Cardiac muscle cell (in vitro differentiated cells and primary cell): ENCODE results near the gene SUCLG2. TPM values are rescaled to one million over a fixed set of nuclear protein-coding genes. Genes with fewer than 3 reads are reported as not detected.
A peak's percentile ranks its signal among the peaks of the same experiment; 100 is the strongest.

Experiments used
- DNase-seq, 2 donors: peaks; one replicate each; pipeline versions ENCODE4 v3.0.0 to v3.0.0-alpha.2; 2010 to 2017; ENCODE audit warnings: low read depth in 1 of 2, low spot score in 1 of 2
- H3K27ac ChIP-seq: fragments of 200-600 bp; sonication (generic); 2 replicates; pipeline ENCODE4 v1.5.1; 2016
- H3K27me3 ChIP-seq: fragments of 200-600 bp; sonication (generic); 2 replicates; pipeline ENCODE4 v1.6.0; 2016; ENCODE audit warnings: control low read depth
- H3K36me3 ChIP-seq: fragments of 200-600 bp; sonication (generic); 2 replicates; pipeline ENCODE4 v1.5.1; 2016; ENCODE audit warnings: control low read depth
- H3K4me1 ChIP-seq: fragments of 200-600 bp; sonication (generic); 2 replicates; pipeline ENCODE4 v1.8.1; 2017; ENCODE audit warnings: low read depth, mild to moderate bottlenecking, mixed run types
- H3K4me3 ChIP-seq: fragments of 200-600 bp; sonication (generic); 2 replicates; pipeline ENCODE4 v1.5.1; 2016; ENCODE audit warnings: mild to moderate bottlenecking
- H3K9me3 ChIP-seq: fragments of 200-600 bp; sonication (generic); 2 replicates; pipeline ENCODE4 v1.5.1; 2017; ENCODE audit warnings: low read depth, mild to moderate bottlenecking, control low read depth
- CTCF ChIP-seq: IDR thresholded peaks from 2 replicates; pipeline ENCODE4 v1.5.1; 2012; ENCODE audit warnings: low read depth, mild to moderate bottlenecking, low read length
- polyA plus RNA-seq: library from polyadenylated mRNA; unstranded; fragments of >200 nt; fragmentation: Nextera tagmentation; extraction: Ambion mirVana; gene quantifications from 2 replicates; pipeline ENCODE4 v1.2.1, GENCODE V29; 2016
- total RNA-seq: library from RNA; depleted of rRNA; stranded (reverse); fragments of >200 nt; gene quantifications from 2 replicates; pipeline ENCODE4 v1.2.3, GENCODE V29; 2016

Gene SUCLG2
- total and polyA plus RNA-seq, 2 experiments from 2014 or later: 38.4 to 39.0 TPM

- Histone ChIP-seq H3K9me3 (no peaks in the 10 kb centered on the region), H3K4me1 (peaks cover 19% of the 10 kb centered on the region), H3K36me3 (no peaks in the 10 kb centered on the region), H3K27me3 (no peaks in the 10 kb centered on the region), H3K4me3 (no peak overlapping the region), H3K27ac (no peak overlapping the region)
- DNase-seq: peak in 1 of 2 donors; percentile 64
- no peak for TF ChIP-seq CTCF
These were observed 274.3 kb downstream of the SUCLG2 start for GRCh38 chr3:67380118-67380517.

- H3K4me1 ChIP-seq: peaks cover 6% of the 10 kb centered on the region
- DNase-seq: no peak
- no peak for TF ChIP-seq CTCF
These were observed 277.1 kb downstream of the SUCLG2 start for GRCh38 chr3:67377299-67377698.

GRCh38 chr3:67376416-67376815 lies 278.0 kb downstream of the SUCLG2 start:
- Histone ChIP-seq H3K36me3 (no peaks in the 10 kb centered on the region), H3K27me3 (no peaks in the 10 kb centered on the region), H3K27ac (no peak overlapping the region), H3K4me3 (no peak overlapping the region), H3K4me1 (no peaks in the 10 kb centered on the region), H3K9me3 (no peaks in the 10 kb centered on the region)
- TF ChIP-seq CTCF: no peak
- no peak for DNase-seq

More at GRCh38 chr3:67377299-67377698, 277.1 kb downstream of the SUCLG2 start:
- Histone ChIP-seq H3K36me3 (no peaks in the 10 kb centered on the region), H3K27ac (no peak overlapping the region), H3K4me3 (no peak overlapping the region), H3K27me3 (no peaks in the 10 kb centered on the region), H3K9me3 (no peaks in the 10 kb centered on the region)

- Histone ChIP-seq H3K4me3 (no peak overlapping the region), H3K9me3 (no peaks in the 10 kb centered on the region), H3K27ac (no peak overlapping the region), H3K4me1 (no peaks in the 10 kb centered on the region), H3K36me3 (no peaks in the 10 kb centered on the region), H3K27me3 (no peaks in the 10 kb centered on the region)
- DNase-seq: no peak
- TF ChIP-seq CTCF: no peak
These were observed 278.4 kb downstream of the SUCLG2 start for GRCh38 chr3:67375976-67376375.

- Histone ChIP-seq H3K27ac (no peak overlapping the region), H3K36me3 (no peaks in the 10 kb centered on the region), H3K27me3 (no peaks in the 10 kb centered on the region), H3K4me1 (no peaks in the 10 kb centered on the region), H3K4me3 (no peak overlapping the region), H3K9me3 (no peaks in the 10 kb centered on the region)
- no peak for DNase-seq
- TF ChIP-seq CTCF: no peak
These were observed 291.7 kb downstream of the SUCLG2 start for GRCh38 chr3:67362686-67363085.

- no peak overlapping the region for H3K4me3 ChIP-seq
- no peaks in the 10 kb centered on the region for H3K36me3 ChIP-seq
- DNase-seq: no peak
- H3K4me1 ChIP-seq: no peaks in the 10 kb centered on the region
- no peak for TF ChIP-seq CTCF
- no peak overlapping the region for H3K27ac ChIP-seq
- no peaks in the 10 kb centered on the region for H3K27me3 ChIP-seq
- H3K9me3 ChIP-seq: no peaks in the 10 kb centered on the region
These were observed 292.6 kb downstream of the SUCLG2 start for GRCh38 chr3:67361770-67362169.
